Peyer's patch (tissue), 4 donors: ENCODE results near the gene TGFBR2.
"Not testable (repeated sequence)": the region's sequence is repeated elsewhere in the genome, so short reads cannot be mapped to it uniquely, and the experiment has no call there.

Experiments used
- POLR2A ChIP-seq, 2 donors: fragments of 450-650 bp; IDR thresholded peaks; one replicate each; pipeline ENCODE4 v1.5.1; 2017; ENCODE audit warnings: antibody characterized with exemption in 2 of 2, mild to moderate bottlenecking in 2 of 2, moderate library complexity in 2 of 2
- TF ChIP-seq, protein P1 (sequence below), 6 experiments: fragments of 450-650 bp in 4 of 6; fragments of 200-600 bp in 2 of 6; sonication (generic) in 1 of 6; IDR thresholded peaks; one replicate each; pipeline ENCODE4 v1.5.1; 2017 to 2019; ENCODE audit warnings: antibody characterized with exemption in 6 of 6, mild to moderate bottlenecking in 3 of 6, moderate library complexity in 1 of 6

- TF ChIP-seq, protein P1, sequence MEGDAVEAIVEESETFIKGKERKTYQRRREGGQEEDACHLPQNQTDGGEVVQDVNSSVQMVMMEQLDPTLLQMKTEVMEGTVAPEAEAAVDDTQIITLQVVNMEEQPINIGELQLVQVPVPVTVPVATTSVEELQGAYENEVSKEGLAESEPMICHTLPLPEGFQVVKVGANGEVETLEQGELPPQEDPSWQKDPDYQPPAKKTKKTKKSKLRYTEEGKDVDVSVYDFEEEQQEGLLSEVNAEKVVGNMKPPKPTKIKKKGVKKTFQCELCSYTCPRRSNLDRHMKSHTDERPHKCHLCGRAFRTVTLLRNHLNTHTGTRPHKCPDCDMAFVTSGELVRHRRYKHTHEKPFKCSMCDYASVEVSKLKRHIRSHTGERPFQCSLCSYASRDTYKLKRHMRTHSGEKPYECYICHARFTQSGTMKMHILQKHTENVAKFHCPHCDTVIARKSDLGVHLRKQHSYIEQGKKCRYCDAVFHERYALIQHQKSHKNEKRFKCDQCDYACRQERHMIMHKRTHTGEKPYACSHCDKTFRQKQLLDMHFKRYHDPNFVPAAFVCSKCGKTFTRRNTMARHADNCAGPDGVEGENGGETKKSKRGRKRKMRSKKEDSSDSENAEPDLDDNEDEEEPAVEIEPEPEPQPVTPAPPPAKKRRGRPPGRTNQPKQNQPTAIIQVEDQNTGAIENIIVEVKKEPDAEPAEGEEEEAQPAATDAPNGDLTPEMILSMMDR (IDR thresholded peaks at IDR 0.05): not testable (repeated sequence)
- not testable (repeated sequence) for TF ChIP-seq POLR2A (IDR thresholded peaks at IDR 0.05)
Observed at GRCh38 chr3:30624480-30624879, 18.1 kb downstream of the TGFBR2 start.
